Testis (tissue), 3 donors: Measurements from ENCODE around the gene LRMDA. TPM values are rescaled to one million over a fixed set of nuclear protein-coding genes. Genes with fewer than 3 reads are reported as not detected.

Experiments
- DNase-seq: peaks from one replicate; pipeline ENCODE4 v3.0.0-alpha.2; 2019
- H3K27ac ChIP-seq, 2 donors: fragments of 200-600 bp; sonication (generic); one replicate each; pipeline ENCODE4 v1.5.1; 2019
- H3K27me3 ChIP-seq: fragments of 200-600 bp; sonication (generic); one replicate; pipeline ENCODE4 v1.5.1; 2019
- H3K36me3 ChIP-seq: fragments of 200-600 bp; sonication (generic); one replicate; pipeline ENCODE4 v1.5.1; 2017; ENCODE audit warnings: low read depth; ENCODE audit errors: missing control alignments
- H3K4me1 ChIP-seq: fragments of 200-600 bp; sonication (generic); one replicate; pipeline ENCODE4 v1.5.1; 2019
- H3K4me3 ChIP-seq, 2 donors: fragments of 200-600 bp; sonication (generic); one replicate each; pipeline ENCODE4 v1.5.1; 2017 to 2019
- H3K9me3 ChIP-seq: fragments of 200-600 bp; sonication (generic); one replicate; pipeline ENCODE4 v1.5.1; 2017
- CTCF ChIP-seq, 3 experiments: fragments of 450-650 bp in 2 of 3; fragments of 200-600 bp in 1 of 3; sonication (generic) in 1 of 3; IDR thresholded peaks; one replicate each; pipeline ENCODE4 v1.5.1; 2016 to 2019; ENCODE audit warnings: antibody characterized with exemption in 3 of 3, mild to moderate bottlenecking in 2 of 3, moderate library complexity in 1 of 3
- POLR2A ChIP-seq: fragments of 450-650 bp; IDR thresholded peaks from one replicate; pipeline ENCODE4 v1.6.1; 2017; ENCODE audit warnings: antibody characterized with exemption, mild to moderate bottlenecking, moderate library complexity
- WGBS, 2 donors: methylation state at CpG; one replicate each; pipeline ENCODE4 v1.1.5; 2018; 5-methylcytosine and 5-hydroxymethylcytosine counted together
- intact Hi-C: fragments of 100-400 bp; cut with DNase I; formaldehyde crosslinking; loops from one replicate; pipeline ENCODE4 v1.15.1; 2023; ENCODE audit warnings: low total_unique reads
- polyA plus RNA-seq: library from polyadenylated mRNA; stranded (reverse); fragments of 350-450 nt; fragmentation: Illumina TruSeq; extraction: RNeasy Lipid Tissue Mini Kit (QIAGEN cat#74804); gene quantifications from one replicate; pipeline ENCODE4 v1.2.3, GENCODE V29; 2014; ENCODE audit warnings: low read depth, low replicate concordance; ENCODE audit not compliant: insufficient read depth
- total RNA-seq, 2 donors: library from RNA; depleted of rRNA; stranded (reverse); fragments of >200 nt; gene quantifications; one replicate each; pipeline ENCODE4 v1.2.3, GENCODE V29; 2016

The LRMDA gene
- total and polyA plus RNA-seq, 3 donors from 2014 or later: 7.6 to 13.8 (median 10.6) TPM

GRCh38 chr10:76544789-76545188 lies 1113.4 kb downstream of the LRMDA start:
- WGBS, 2 donors: 64 to 65% methylated on average over 1 of the region's 1 CpG

GRCh38 chr10:76546411-76546810 lies 1115.0 kb downstream of the LRMDA start:
- no peak for DNase-seq
- Histone ChIP-seq H3K27me3 (no peaks in the 10 kb centered on the region), H3K4me1 (no peaks in the 10 kb centered on the region), H3K36me3 (no peaks in the 10 kb centered on the region), H3K4me3 (no peak overlapping the region), H3K27ac (no peak overlapping the region), H3K9me3 (no peaks in the 10 kb centered on the region)
- WGBS, 2 donors: 82 to 83% methylated on average over 2 of the region's 2 CpGs
- no peak for TF ChIP-seq CTCF (IDR thresholded peaks at IDR 0.05)
- TF ChIP-seq POLR2A: no peak
- intact Hi-C loops: loop anchor here (10.0 kb wide), 1 partner anchor 512 kb away; no protein-coding TSS in a partner anchor

More at GRCh38 chr10:76544789-76545188, 1113.4 kb downstream of the LRMDA start:
- intact Hi-C loops: loop anchor here (10.0 kb wide), 1 partner anchor 510 kb away; no protein-coding TSS in a partner anchor
- TF ChIP-seq POLR2A: no peak
- no peak for TF ChIP-seq CTCF (IDR thresholded peaks at IDR 0.05)
- no peaks in the 10 kb centered on the region for H3K4me1 ChIP-seq
- no peak for DNase-seq
- H3K36me3 ChIP-seq: no peaks in the 10 kb centered on the region
- H3K27me3 ChIP-seq: no peaks in the 10 kb centered on the region
- H3K4me3 ChIP-seq: no peak overlapping the region
- H3K27ac ChIP-seq: no peak overlapping the region
- no peaks in the 10 kb centered on the region for H3K9me3 ChIP-seq

- no peak overlapping the region for H3K27ac ChIP-seq
- WGBS, 2 donors: 20 to 28% methylated on average over 11 of the region's 11 CpGs
- H3K4me1 ChIP-seq: no peaks in the 10 kb centered on the region
- no peaks in the 10 kb centered on the region for H3K27me3 ChIP-seq
- peak overlapping the region in 1 of 2 donors; percentile 15 for H3K4me3 ChIP-seq
- H3K36me3 ChIP-seq: no peaks in the 10 kb centered on the region
- peak; percentile 94 for DNase-seq
- intact Hi-C loops: loop anchor here (10.0 kb wide), 1 partner anchor 513 kb away; no protein-coding TSS in a partner anchor
- TF ChIP-seq CTCF (IDR thresholded peaks at IDR 0.05): peak; percentile 80 to 86 (median 83)
- no peak for TF ChIP-seq POLR2A
- no peaks in the 10 kb centered on the region for H3K9me3 ChIP-seq
Observed at GRCh38 chr10:76547352-76547972, 1116.0 kb downstream of the LRMDA start.

GRCh38 chr10:76548716-76549115 lies 1117.3 kb downstream of the LRMDA start:
- DNase-seq: no peak
- WGBS, 2 donors: 75 to 95% methylated on average over 1 of the region's 1 CpG
- no peaks in the 10 kb centered on the region for H3K4me1 ChIP-seq
- H3K27ac ChIP-seq: no peak overlapping the region
- H3K4me3 ChIP-seq: no peak overlapping the region
- no peaks in the 10 kb centered on the region for H3K36me3 ChIP-seq
- H3K27me3 ChIP-seq: no peaks in the 10 kb centered on the region
- H3K9me3 ChIP-seq: no peaks in the 10 kb centered on the region
- no peak for TF ChIP-seq CTCF (IDR thresholded peaks at IDR 0.05)
- intact Hi-C loops: loop anchor here (10.0 kb wide), 1 partner anchor 514 kb away; no protein-coding TSS in a partner anchor

GRCh38 chr10:76549171-76549570 lies 1117.7 kb downstream of the LRMDA start:
- no peak overlapping the region for H3K27ac ChIP-seq
- no peaks in the 10 kb centered on the region for H3K27me3 ChIP-seq
- TF ChIP-seq POLR2A (no peak), CTCF (IDR thresholded peaks at IDR 0.05) (no peak)
- 78 to 89% methylated on average over 3 of the region's 3 CpGs for WGBS, 2 donors
- DNase-seq: no peak
- H3K36me3 ChIP-seq: no peaks in the 10 kb centered on the region
- H3K9me3 ChIP-seq: no peaks in the 10 kb centered on the region
- no peak overlapping the region for H3K4me3 ChIP-seq
- intact Hi-C loops: loop anchor here (10.0 kb wide), 1 partner anchor 514 kb away; no protein-coding TSS in a partner anchor
- no peaks in the 10 kb centered on the region for H3K4me1 ChIP-seq
